Brain pericyte (primary cell): ENCODE measurements around the gene F5.

Experiments
- DNase-seq: peaks from one replicate; pipeline ENCODE4 v3.0.0-alpha.2; 2012; ENCODE audit warnings: low read depth, low spot score

Gene F5

GRCh38 chr1:169478094-169478672 is 108.1 kb downstream of the F5 start:
- no peak for DNase-seq

GRCh38 chr1:169475806-169476387 is 110.4 kb downstream of the F5 start:
- no peak for DNase-seq

- DNase-seq, result no peak
These were observed 111.8 kb downstream of the F5 start for GRCh38 chr1:169474302-169474995.

GRCh38 chr1:169473347-169473746 is 112.9 kb downstream of the F5 start:
- no peak for DNase-seq

GRCh38 chr1:169472738-169473137 is 113.5 kb downstream of the F5 start:
- DNase-seq, result no peak

- DNase-seq, result no peak
These were observed 117.3 kb downstream of the F5 start for GRCh38 chr1:169468982-169469381.

- DNase-seq, result no peak
These were observed 119.7 kb downstream of the F5 start for GRCh38 chr1:169466259-169467230.

GRCh38 chr1:169465281-169465680 is 121.0 kb downstream of the F5 start:
- DNase-seq, result no peak
